Neural cell (in vitro differentiated cells): Measurements from ENCODE around the gene SHOC1. TPM values are rescaled to one million over a fixed set of nuclear protein-coding genes. Genes with fewer than 3 reads are reported as not detected.

Experiments used
- H2AFZ ChIP-seq: fragments of 200-600, 300-800 bp; sonication (generic), shearing (Covaris generic); 2 replicates; pipeline ENCODE4 v1.6.0; 2014; ENCODE audit warnings: low read depth, mild to moderate bottlenecking, antibody characterized with exemption, low read length, moderate library complexity
- H3F3A ChIP-seq: fragments of 200-600 bp; shearing (Covaris generic); 2 replicates; pipeline ENCODE4 v1.6.1; 2016; ENCODE audit warnings: mild to moderate bottlenecking, moderate library complexity, mixed read lengths, antibody characterized with exemption, low read length; ENCODE audit not compliant: insufficient read depth, poor library complexity, severe bottlenecking
- H3K27ac ChIP-seq: fragments of 200-600, 300-800 bp; sonication (generic), shearing (Covaris generic); 2 replicates; pipeline ENCODE4 v1.5.1; 2014; ENCODE audit warnings: mild to moderate bottlenecking, low read length, moderate library complexity
- H3K27me3 ChIP-seq: fragments of 300-800, 200-600 bp; sonication (generic), shearing (Covaris generic); 2 replicates; pipeline ENCODE4 v1.6.0; 2014; ENCODE audit warnings: mild to moderate bottlenecking, low read depth, low read length, moderate library complexity; ENCODE audit not compliant: insufficient read depth
- H3K36me3 ChIP-seq: fragments of 300-800, 200-600 bp; sonication (generic), shearing (Covaris generic); 2 replicates; pipeline ENCODE4 v1.5.1; 2014; ENCODE audit warnings: mild to moderate bottlenecking, antibody characterized with exemption, low read length, moderate library complexity; ENCODE audit not compliant: insufficient read depth
- H3K4me2 ChIP-seq: fragments of 300-800, 200-600 bp; sonication (generic), shearing (Covaris generic); 2 replicates; pipeline ENCODE4 v1.6.0; 2014; ENCODE audit warnings: mild to moderate bottlenecking, low read length
- H3K4me3 ChIP-seq: fragments of 300-800, 200-600 bp; sonication (generic), shearing (Covaris generic); 2 replicates; pipeline ENCODE4 v1.5.1; 2014; ENCODE audit warnings: mild to moderate bottlenecking, low read length, moderate library complexity
- H3K79me2 ChIP-seq: fragments of 200-600 bp; shearing (Covaris generic); replicated peaks from 2 replicates; pipeline ENCODE4 v1.6.0; 2014; ENCODE audit warnings: mild to moderate bottlenecking, low read length, moderate library complexity; ENCODE audit not compliant: insufficient read depth
- H3K9ac ChIP-seq: fragments of 300-800, 200-600 bp; sonication (generic), shearing (Covaris generic); 2 replicates; pipeline ENCODE4 v1.6.1; 2016; ENCODE audit warnings: mild to moderate bottlenecking, low read length, mixed read lengths
- H3K9me2 ChIP-seq: fragments of 200-600 bp; shearing (Covaris generic); 2 replicates; pipeline ENCODE4 v1.6.1; 2016; ENCODE audit warnings: mild to moderate bottlenecking, low read length, mixed read lengths; ENCODE audit not compliant: insufficient read depth
- H3K9me3 ChIP-seq: fragments of 200-600, 300-800 bp; sonication (generic), shearing (Covaris generic); 2 replicates; pipeline ENCODE4 v1.6.1; 2016; ENCODE audit warnings: mild to moderate bottlenecking, mixed run types, low read length, moderate library complexity, mixed read lengths
- H4K20me1 ChIP-seq: fragments of 200-600 bp; shearing (Covaris generic); 2 replicates; pipeline ENCODE4 v1.6.1; 2016; ENCODE audit warnings: mild to moderate bottlenecking, mixed run types; ENCODE audit not compliant: insufficient read depth
- CTCF ChIP-seq: fragments of 450-650 bp; IDR thresholded peaks from 2 replicates; pipeline ENCODE4 v1.5.1; 2014; ENCODE audit warnings: antibody characterized with exemption, mild to moderate bottlenecking, moderate library complexity; ENCODE audit not compliant: poor library complexity, severe bottlenecking
- EP300 ChIP-seq: fragments of 450-650 bp; conservative IDR thresholded peaks from 2 replicates; pipeline ENCODE4 v1.6.1; 2014; ENCODE audit warnings: antibody characterized with exemption, mild to moderate bottlenecking, moderate library complexity; ENCODE audit not compliant: poor library complexity, severe bottlenecking
- EZH2 ChIP-seq: fragments of 200-600, 300-800 bp; shearing (Covaris generic), sonication (generic); IDR thresholded peaks from 2 replicates; pipeline ENCODE4 v1.6.1; 2014; ENCODE audit warnings: antibody characterized with exemption, low read length, borderline replicate concordance, mild to moderate bottlenecking; ENCODE audit not compliant: insufficient read depth, poor library complexity, severe bottlenecking
- MXI1 ChIP-seq: fragments of 450-650 bp; conservative IDR thresholded peaks from 2 replicates; pipeline ENCODE4 v1.6.1; 2014; ENCODE audit warnings: antibody characterized with exemption, mild to moderate bottlenecking; ENCODE audit not compliant: poor library complexity, severe bottlenecking
- POLR2AphosphoS5 ChIP-seq: IDR thresholded peaks from 2 replicates; pipeline ENCODE4 v1.6.1; 2012
- RAD21 ChIP-seq: fragments of 450-650 bp; conservative IDR thresholded peaks from 2 replicates; pipeline ENCODE4 v1.6.1; 2014; ENCODE audit warnings: antibody characterized with exemption, mild to moderate bottlenecking, moderate library complexity
- REST ChIP-seq: IDR thresholded peaks from 2 replicates; pipeline ENCODE4 v1.6.1; 2012; ENCODE audit warnings: borderline replicate concordance
- SMC3 ChIP-seq: fragments of 450-650 bp; conservative IDR thresholded peaks from 2 replicates; pipeline ENCODE4 v1.6.1; 2014; ENCODE audit warnings: antibody characterized with exemption, mild to moderate bottlenecking, moderate library complexity; ENCODE audit not compliant: poor library complexity
- TAF1 ChIP-seq: IDR thresholded peaks from 2 replicates; pipeline ENCODE4 v1.6.1; 2012; ENCODE audit warnings: low read depth
- polyA plus RNA-seq: library from polyadenylated mRNA; depleted of rRNA; stranded (reverse); fragments of >200 nt; gene quantifications from 2 replicates; pipeline ENCODE4 v1.2.3, GENCODE V29; 2014

SHOC1 gene
- polyA plus RNA-seq, 1 donor from 2014 or later = not detected

GRCh38 chr9:111805262-111805661 is 10.5 kb upstream of the SHOC1 start:
- Histone ChIP-seq H3K9me2 (no peaks in the 10 kb centered on the region), H3K79me2 (no peaks in the 10 kb centered on the region), H3F3A (no peaks in the 10 kb centered on the region), H2AFZ (no peak overlapping the region), H3K27ac (no peak overlapping the region), H4K20me1 (no peaks in the 10 kb centered on the region), H3K36me3 (no peaks in the 10 kb centered on the region), H3K4me2 (no peak overlapping the region), H3K9me3 (no peaks in the 10 kb centered on the region), H3K9ac (no peak overlapping the region), H3K4me3 (no peak overlapping the region), H3K27me3 (no peaks in the 10 kb centered on the region)
- TF ChIP-seq REST (no peak), TAF1 (no peak), CTCF (no peak), SMC3 (no peak), POLR2AphosphoS5 (no peak), MXI1 (no peak), EP300 (no peak), EZH2 (no peak), RAD21 (no peak)

- H3K79me2 ChIP-seq = no peaks in the 10 kb centered on the region
- no peaks in the 10 kb centered on the region for H3F3A ChIP-seq
- TF ChIP-seq RAD21 = no peak
- H3K36me3 ChIP-seq = no peaks in the 10 kb centered on the region
- H3K9me2 ChIP-seq = no peaks in the 10 kb centered on the region
- no peak overlapping the region for H3K9ac ChIP-seq
- H2AFZ ChIP-seq = no peak overlapping the region
- H3K4me3 ChIP-seq = no peak overlapping the region
- no peak overlapping the region for H3K27ac ChIP-seq
- H3K9me3 ChIP-seq = no peaks in the 10 kb centered on the region
- no peaks in the 10 kb centered on the region for H4K20me1 ChIP-seq
- no peak overlapping the region for H3K4me2 ChIP-seq
- H3K27me3 ChIP-seq = no peaks in the 10 kb centered on the region
These were observed 9.9 kb upstream of the SHOC1 start for GRCh38 chr9:111804636-111805035.

GRCh38 chr9:111803924-111804323 is 9.2 kb upstream of the SHOC1 start:
- H3K27me3 ChIP-seq = no peaks in the 10 kb centered on the region

More at GRCh38 chr9:111803924-111804323, 9.2 kb upstream of the SHOC1 start:
- H3K9me2 ChIP-seq = no peaks in the 10 kb centered on the region
- no peak overlapping the region for H3K27ac ChIP-seq
- no peaks in the 10 kb centered on the region for H4K20me1 ChIP-seq
- no peaks in the 10 kb centered on the region for H3K36me3 ChIP-seq
- H3K79me2 ChIP-seq = no peaks in the 10 kb centered on the region
- H3K9me3 ChIP-seq = no peaks in the 10 kb centered on the region
- H3K9ac ChIP-seq = no peak overlapping the region
- H2AFZ ChIP-seq = no peak overlapping the region
- H3K4me3 ChIP-seq = no peak overlapping the region
- TF ChIP-seq REST = no peak
- TF ChIP-seq POLR2AphosphoS5 = no peak
- TF ChIP-seq TAF1 = no peak
- H3K4me2 ChIP-seq = no peak overlapping the region
- no peaks in the 10 kb centered on the region for H3F3A ChIP-seq
